Stimulated activated CD8-positive, alpha-beta memory T cell treated with anti-CD3 and anti-CD28 coated beads, Interleukin-4, amount 100 ng/mL, for 24 hours (primary cell): Measurements from ENCODE around the gene PTPN5.

Experiments used
- DNase-seq: peaks from one replicate; pipeline ENCODE4 v3.0.0-alpha.2; 2020; ENCODE audit warnings: low read depth

The PTPN5 gene

GRCh38 chr11:18773104-18773503 lies 18.5 kb downstream of the PTPN5 start:
- no peak for DNase-seq

- DNase-seq: no peak
Measured at GRCh38 chr11:18772211-18772610, 19.4 kb downstream of the PTPN5 start.

GRCh38 chr11:18771266-18772035 lies 20.1 kb downstream of the PTPN5 start:
- no peak for DNase-seq

GRCh38 chr11:18770479-18771125 lies 21.0 kb downstream of the PTPN5 start:
- no peak for DNase-seq

- no peak for DNase-seq
Measured at GRCh38 chr11:18769802-18770456, 21.7 kb downstream of the PTPN5 start.

GRCh38 chr11:18768978-18769377 lies 22.6 kb downstream of the PTPN5 start:
- no peak for DNase-seq

- DNase-seq: no peak
Measured at GRCh38 chr11:18768472-18768901, 23.1 kb downstream of the PTPN5 start.

- no peak for DNase-seq
Measured at GRCh38 chr11:18766015-18766414, 25.6 kb downstream of the PTPN5 start.

GRCh38 chr11:18765554-18765953 lies 26.0 kb downstream of the PTPN5 start:
- no peak for DNase-seq

- DNase-seq: no peak
Measured at GRCh38 chr11:18761741-18762140, 29.9 kb downstream of the PTPN5 start.

- no peak for DNase-seq
Measured at GRCh38 chr11:18761144-18761543, 30.5 kb downstream of the PTPN5 start.

GRCh38 chr11:18757811-18758210 lies 33.8 kb downstream of the PTPN5 start:
- DNase-seq: no peak

- no peak for DNase-seq
Measured at GRCh38 chr11:18756889-18757288, 34.7 kb downstream of the PTPN5 start.

- no peak for DNase-seq
Measured at GRCh38 chr11:18754308-18754707, 37.3 kb downstream of the PTPN5 start.

- DNase-seq: no peak
Measured at GRCh38 chr11:18752502-18752901, 39.1 kb downstream of the PTPN5 start.

- DNase-seq: no peak
Measured at GRCh38 chr11:18750944-18751343, 40.7 kb downstream of the PTPN5 start.

GRCh38 chr11:18749681-18750319 lies 41.8 kb downstream of the PTPN5 start:
- no peak for DNase-seq

GRCh38 chr11:18748766-18749365 lies 42.7 kb downstream of the PTPN5 start:
- DNase-seq: no peak

GRCh38 chr11:18745251-18745650 lies 46.3 kb downstream of the PTPN5 start:
- DNase-seq: no peak

GRCh38 chr11:18743900-18744514 lies 47.6 kb downstream of the PTPN5 start:
- no peak for DNase-seq

GRCh38 chr11:18743365-18743764 lies 48.2 kb downstream of the PTPN5 start:
- no peak for DNase-seq

- no peak for DNase-seq
Measured at GRCh38 chr11:18741783-18742182, 49.8 kb downstream of the PTPN5 start.
